T-helper 22 cell (primary cell): ENCODE measurements around the gene SMIM7.

Experiments used
- DNase-seq: peaks from one replicate; pipeline ENCODE4 v3.0.0-alpha.2; 2020; ENCODE audit warnings: low read depth

The SMIM7 gene

GRCh38 chr19:16621165-16621800, 38.7 kb downstream of the SMIM7 start:
- DNase-seq: no peak

GRCh38 chr19:16620584-16620983, 39.4 kb downstream of the SMIM7 start:
- no peak for DNase-seq

- DNase-seq: no peak
Measured at GRCh38 chr19:16620018-16620417, 39.9 kb downstream of the SMIM7 start.

- no peak for DNase-seq
Measured at GRCh38 chr19:16619457-16619856, 40.5 kb downstream of the SMIM7 start.

- DNase-seq: no peak
Measured at GRCh38 chr19:16618248-16618647, 41.7 kb downstream of the SMIM7 start.

- no peak for DNase-seq
Measured at GRCh38 chr19:16615808-16616207, 44.1 kb downstream of the SMIM7 start.

- no peak for DNase-seq
Measured at GRCh38 chr19:16614941-16615340, 45.0 kb downstream of the SMIM7 start.

- DNase-seq: no peak
Measured at GRCh38 chr19:16613841-16614240, 46.1 kb downstream of the SMIM7 start.

GRCh38 chr19:16612636-16613035, 47.3 kb downstream of the SMIM7 start:
- no peak for DNase-seq

GRCh38 chr19:16611121-16611520, 48.8 kb downstream of the SMIM7 start:
- DNase-seq: no peak

- DNase-seq: no peak
Measured at GRCh38 chr19:16609511-16610200, 50.3 kb downstream of the SMIM7 start.

- DNase-seq: no peak
Measured at GRCh38 chr19:16608290-16608739, 51.6 kb downstream of the SMIM7 start.

- no peak for DNase-seq
Measured at GRCh38 chr19:16607819-16608218, 52.1 kb downstream of the SMIM7 start.

- DNase-seq: no peak
Measured at GRCh38 chr19:16605553-16605994, 54.4 kb downstream of the SMIM7 start.

GRCh38 chr19:16605115-16605514, 54.8 kb downstream of the SMIM7 start:
- DNase-seq: no peak

- no peak for DNase-seq
Measured at GRCh38 chr19:16604615-16605014, 55.3 kb downstream of the SMIM7 start.

- DNase-seq: no peak
Measured at GRCh38 chr19:16603090-16603489, 56.9 kb downstream of the SMIM7 start.

- no peak for DNase-seq
Measured at GRCh38 chr19:16601378-16602052, 58.4 kb downstream of the SMIM7 start.

GRCh38 chr19:16600824-16601223, 59.1 kb downstream of the SMIM7 start:
- DNase-seq: no peak

- no peak for DNase-seq
Measured at GRCh38 chr19:16599655-16600346, 60.1 kb downstream of the SMIM7 start.

- no peak for DNase-seq
Measured at GRCh38 chr19:16598848-16599247, 61.1 kb downstream of the SMIM7 start.

GRCh38 chr19:16596399-16596798, 63.5 kb downstream of the SMIM7 start:
- DNase-seq: no peak
